NCI-H2196 treated with DMSO at 0.1 percent for 48 hours (cell line): ENCODE results near the gene DGCR8.

Source experiments
- DNase-seq: peaks from one replicate; lab custom pipeline; 2025; ENCODE audit not compliant: unreplicated experiment; lab: John Stamatoyannopoulos, UW

DGCR8 gene

GRCh38 chr22:20123366-20124082, 43.5 kb downstream of the DGCR8 start:
- no peak for DNase-seq

- no peak for DNase-seq
These were observed 44.2 kb downstream of the DGCR8 start for GRCh38 chr22:20124083-20124787.

- no peak for DNase-seq
These were observed 45.4 kb downstream of the DGCR8 start for GRCh38 chr22:20125201-20126174.

- no peak for DNase-seq
These were observed 46.4 kb downstream of the DGCR8 start for GRCh38 chr22:20126284-20127029.

- no peak for DNase-seq
These were observed 47.4 kb downstream of the DGCR8 start for GRCh38 chr22:20127318-20127868.

DNA sequence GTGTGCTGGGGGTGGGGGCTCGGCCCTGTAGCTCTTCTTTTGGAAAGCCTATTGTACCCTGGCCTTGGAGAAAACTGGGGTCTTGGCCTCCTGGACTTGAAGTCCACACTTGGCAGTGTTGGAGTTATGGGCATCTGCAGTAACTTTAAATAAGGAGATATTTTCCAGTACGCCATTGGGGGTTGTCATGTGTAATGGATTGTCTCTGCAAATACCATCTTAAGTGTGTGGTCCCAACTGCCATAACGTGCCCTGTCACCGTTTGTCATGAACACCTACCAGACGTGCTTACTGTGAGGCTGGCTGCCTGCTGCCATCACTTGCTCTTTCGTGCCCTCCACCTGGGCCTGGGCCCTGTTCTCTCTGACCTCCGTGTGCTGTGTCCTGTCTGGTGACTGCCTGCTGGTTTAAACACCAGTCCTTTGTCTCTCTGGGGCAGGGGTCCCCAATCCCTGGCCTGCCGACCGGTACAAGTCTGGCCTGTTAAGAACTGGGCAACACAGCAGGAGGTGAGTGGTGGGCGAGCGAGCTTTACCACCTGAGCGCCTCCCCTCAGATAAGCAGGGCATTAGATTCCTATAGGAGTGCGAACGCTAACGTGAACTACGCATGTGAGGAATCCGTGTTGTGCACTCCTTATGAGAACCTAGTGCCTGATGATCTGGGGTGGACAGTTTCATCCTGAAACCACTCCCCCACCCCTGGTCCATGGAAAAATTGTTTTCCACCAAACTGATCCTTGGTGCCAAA, 48.0 kb downstream of the DGCR8 start:
- DNase-seq, result no peak

DNA sequence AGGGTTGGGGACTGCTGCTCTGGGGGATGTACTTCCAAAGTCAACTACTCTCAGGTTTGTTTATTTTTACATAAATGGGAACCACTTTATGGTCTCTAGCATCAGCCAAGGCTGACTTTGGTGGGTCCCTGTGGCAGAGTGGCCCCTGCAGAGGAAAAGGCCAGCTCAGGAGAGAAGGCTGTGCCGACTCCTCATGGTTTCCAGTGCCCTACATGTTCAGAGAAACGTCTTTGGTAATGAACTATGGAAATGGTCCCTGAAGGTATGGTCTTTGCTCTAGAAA, 48.5 kb downstream of the DGCR8 start:
- no peak for DNase-seq

DNA sequence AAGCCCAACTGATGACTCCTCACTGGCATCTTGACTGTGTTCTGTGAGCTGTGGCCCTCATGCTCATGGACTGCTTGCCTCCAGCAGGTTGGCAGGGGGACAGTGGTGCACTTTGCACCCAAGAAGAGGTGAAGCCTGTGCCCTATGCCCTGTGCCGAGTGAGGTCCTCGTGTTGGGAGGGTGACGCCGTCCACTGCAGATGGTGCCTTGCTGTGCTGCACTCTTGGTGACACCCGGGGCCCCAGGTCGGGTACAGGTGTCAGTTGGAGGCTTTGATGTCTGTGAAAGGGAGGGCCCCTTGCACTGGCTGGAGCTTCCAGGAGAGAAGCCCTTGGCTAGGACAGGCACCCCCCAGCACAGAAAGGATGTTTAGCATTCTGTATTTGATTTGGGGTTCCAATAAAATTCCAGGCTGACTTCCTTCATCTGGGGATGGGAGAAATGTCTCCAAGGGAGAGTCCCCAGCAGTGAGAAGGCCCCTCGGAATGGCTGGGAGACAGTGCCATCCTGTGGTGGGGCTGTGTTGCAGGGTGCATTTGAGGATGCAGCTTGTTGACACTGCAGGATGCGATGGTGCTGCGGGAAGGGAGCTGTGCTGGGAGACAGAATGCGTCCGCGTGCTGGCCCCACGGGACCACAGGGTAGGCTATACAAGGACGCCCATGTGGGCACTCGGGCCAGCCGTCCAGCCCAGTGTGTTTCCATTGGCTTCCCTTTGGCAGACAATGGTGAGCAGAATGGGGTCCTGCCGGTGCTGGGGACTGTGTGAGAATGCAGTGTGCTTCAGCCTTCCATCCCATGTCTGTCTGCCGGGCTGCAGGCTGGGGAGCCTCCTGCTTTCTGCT, 49.1 kb downstream of the DGCR8 start:
- no peak for DNase-seq

GRCh38 chr22:20129747-20130014, 49.6 kb downstream of the DGCR8 start:
- DNase-seq, result no peak

GRCh38 chr22:20130319-20130718, 50.3 kb downstream of the DGCR8 start:
- no peak for DNase-seq

DNA sequence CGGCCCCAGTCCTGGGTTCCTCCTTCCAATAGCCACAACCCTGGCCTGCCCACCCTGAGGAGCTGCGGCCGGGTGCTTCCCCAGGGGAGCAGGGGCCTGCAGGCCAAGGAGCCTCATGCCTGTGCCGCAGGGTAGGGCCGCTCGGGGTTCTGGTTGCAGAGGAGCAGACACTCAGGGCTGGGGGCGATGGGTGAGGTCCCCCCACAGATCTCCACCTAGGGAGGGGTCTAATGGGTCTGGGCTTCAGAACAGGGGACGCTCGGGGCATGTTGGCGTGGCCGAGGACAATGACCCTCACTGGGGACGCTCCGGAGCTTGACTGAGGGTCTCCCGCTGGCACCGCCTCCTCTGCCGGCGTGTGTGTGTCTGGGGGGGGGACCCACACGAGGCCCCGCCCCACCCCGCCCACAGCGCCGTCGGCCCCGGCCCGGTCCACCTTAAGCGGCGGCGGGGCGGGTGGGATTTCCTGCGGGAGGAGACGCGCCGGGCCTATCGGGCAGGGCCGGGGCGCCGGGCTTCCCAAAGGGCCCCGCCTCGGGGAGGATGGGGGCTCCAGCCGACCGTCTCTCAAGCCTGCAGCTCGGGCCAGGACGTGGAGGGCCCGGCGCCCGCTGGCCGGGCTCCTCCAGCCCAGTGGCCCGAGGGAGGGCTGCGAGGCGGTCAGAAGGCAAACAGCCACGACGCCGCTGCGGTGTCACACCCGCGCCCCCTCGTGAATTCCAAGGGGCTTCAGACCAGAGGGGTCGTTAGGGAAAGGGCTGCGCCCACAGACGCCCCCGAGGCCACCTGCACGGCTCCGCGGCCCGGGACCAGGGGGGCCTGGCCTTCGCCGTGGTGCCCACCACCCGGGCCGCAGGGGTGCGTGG, 50.9 kb downstream of the DGCR8 start:
- DNase-seq, result no peak

GRCh38 chr22:20131597-20131858, 51.5 kb downstream of the DGCR8 start, which contains the start of gene ZDHHC8:
Gene ZDHHC8 (plus strand): TSS chr22:20131804. CDS start chr22:20131948, 144 bp downstream.
- DNase-seq, result no peak

DNA sequence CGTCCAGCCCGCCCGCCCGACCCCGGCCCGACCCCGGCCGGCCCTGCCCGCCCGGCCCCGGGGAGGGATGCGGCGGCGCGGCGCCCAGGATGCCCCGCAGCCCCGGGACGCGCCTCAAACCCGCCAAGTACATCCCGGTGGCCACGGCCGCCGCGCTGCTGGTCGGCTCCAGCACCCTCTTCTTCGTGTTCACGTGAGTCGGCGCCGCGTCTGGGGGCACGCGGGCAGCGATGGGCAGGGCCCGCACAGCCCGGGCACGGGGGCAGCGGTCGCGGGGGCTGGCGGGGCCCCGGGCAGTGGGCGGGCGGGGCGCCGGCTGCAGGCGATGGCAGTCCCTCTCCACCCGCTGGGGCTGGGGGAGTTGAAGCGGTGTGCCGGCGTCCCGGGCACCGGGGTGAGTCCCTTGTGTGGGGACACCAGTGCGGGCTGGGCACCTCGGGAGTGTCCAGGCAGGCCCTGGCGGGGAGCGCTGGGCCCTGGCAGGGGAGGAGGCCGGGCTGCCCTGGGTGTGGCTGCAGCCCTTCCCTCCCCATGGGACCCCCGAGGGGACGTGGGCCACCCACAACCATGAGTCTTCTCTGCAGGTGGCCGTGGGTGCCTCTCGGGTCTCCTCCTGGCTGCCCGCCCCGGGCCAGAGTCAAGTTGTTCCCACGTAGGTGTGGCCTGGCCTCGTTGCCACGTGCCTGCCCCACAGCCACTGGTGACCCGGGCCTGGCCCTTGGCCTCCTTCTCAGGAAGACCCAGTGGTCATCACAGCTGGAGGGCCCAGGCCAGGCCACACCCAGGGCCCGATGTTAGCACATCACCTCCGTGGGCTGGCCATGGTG, 52.0 kb downstream of the DGCR8 start:
- no peak for DNase-seq

DNA sequence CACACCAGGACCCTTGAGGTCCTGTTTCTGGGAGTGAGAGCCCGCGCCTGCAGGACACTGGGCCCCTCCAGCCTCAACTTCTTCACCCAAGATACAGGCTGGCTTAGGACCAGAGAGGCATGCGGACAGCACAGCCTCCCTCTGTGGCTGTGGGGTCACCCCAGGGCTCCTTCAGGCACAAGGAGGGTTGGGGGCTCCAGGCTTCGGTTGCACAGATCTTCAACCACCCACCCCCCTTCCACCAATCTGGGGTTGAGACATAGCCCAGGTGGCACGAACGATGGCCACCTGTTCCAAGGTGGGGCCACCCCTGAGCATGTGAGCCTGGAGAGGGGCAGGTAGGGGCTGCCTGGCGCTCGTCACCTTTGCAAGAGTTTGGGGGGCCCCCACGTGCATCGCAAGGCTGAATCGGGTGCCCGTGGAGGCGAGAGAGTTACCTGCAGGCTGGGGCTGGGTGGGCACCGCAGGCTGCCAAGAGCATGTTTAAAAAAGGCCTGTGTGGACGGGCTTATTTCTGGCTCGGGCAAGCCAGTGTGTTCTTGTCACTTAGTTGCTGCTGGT, 52.7 kb downstream of the DGCR8 start:
- DNase-seq, result no peak

DNA sequence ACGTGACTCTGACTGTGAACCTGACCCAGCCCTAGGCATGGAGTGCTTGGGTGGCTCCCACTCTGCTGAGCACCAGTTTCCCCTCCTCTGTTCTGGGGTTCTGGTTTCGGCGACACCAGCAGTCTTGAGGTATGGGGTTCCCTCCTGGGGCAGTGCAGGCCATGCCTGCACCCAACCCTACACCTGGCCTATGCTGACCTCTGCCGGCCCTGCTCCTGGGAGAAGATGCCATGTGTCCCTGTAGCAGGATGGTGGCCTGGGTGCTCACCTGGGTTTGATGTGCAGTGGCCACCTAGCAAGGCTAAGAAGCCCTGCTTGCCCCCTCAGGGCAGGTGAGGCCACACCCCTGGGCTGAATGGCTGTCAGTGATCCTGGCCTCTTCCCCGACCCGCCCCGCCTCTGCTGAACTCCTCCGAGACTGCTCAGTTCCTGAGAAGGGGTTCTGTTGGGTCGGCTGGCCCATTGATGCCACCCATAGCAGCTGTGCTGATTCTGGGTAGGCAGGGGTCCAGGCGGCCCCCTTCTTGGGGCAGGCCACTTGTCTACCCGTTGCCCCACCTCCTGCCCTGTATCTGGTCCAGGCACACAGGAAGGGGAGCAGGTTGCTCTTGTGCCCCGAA, 54.0 kb downstream of the DGCR8 start:
- DNase-seq, result no peak

DNA sequence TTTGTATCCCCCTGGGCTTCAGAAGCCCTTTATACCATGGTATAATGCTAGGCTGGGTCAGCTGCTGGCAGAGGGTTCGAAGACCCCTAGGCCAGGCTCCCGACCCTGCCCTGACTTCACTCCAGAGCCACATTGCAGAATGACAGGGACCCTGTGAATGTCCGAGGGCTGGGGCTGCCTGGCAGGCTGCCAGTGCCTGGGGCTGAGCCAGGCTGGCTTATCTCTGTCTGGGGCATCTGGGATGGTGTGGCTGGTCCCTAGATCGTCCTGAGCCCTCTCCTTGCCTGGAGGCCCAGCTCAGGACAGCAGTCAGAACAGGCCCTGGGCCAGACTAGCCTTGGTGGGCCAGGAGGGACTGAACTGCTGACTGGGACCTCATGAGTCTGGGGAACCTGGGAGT, 55.2 kb downstream of the DGCR8 start:
- DNase-seq, result no peak
